CD4-positive, alpha-beta T cell treated with Interleukin-1 beta for 1 hour (primary cell): ENCODE results near the gene YBEY.
"Not testable (repeated sequence)": the region's sequence is repeated elsewhere in the genome, so short reads cannot be mapped to it uniquely, and the experiment has no call there.

Source experiments
- DNase-seq, 2 donors: peaks; one replicate each; pipeline ENCODE4 v3.0.0-alpha.2; 2020 to 2022

Gene YBEY

GRCh38 chr21:46285761-46286647 is at the start of gene YBEY:
Gene YBEY (plus strand): TSS chr21:46286342. CDS start chr21:46286914, 572 bp downstream.
- DNase-seq, result peak; percentile 82 to 85

GRCh38 chr21:46237474-46237873 is 48.7 kb upstream of the YBEY start:
- DNase-seq, result no peak

GRCh38 chr21:46239817-46240325 is 46.3 kb upstream of the YBEY start:
- no peak for DNase-seq

GRCh38 chr21:46241577-46241976 is 44.6 kb upstream of the YBEY start:
- DNase-seq, result not testable (repeated sequence)

- DNase-seq, result no peak
These were observed 42.8 kb upstream of the YBEY start for GRCh38 chr21:46243325-46243724.

- DNase-seq, result no peak
These were observed 42.2 kb upstream of the YBEY start for GRCh38 chr21:46243960-46244361.

- no peak for DNase-seq
These were observed 41.5 kb upstream of the YBEY start for GRCh38 chr21:46244602-46245001.

- DNase-seq, result no peak
These were observed 40.8 kb upstream of the YBEY start for GRCh38 chr21:46245213-46245915.

- DNase-seq, result no peak
These were observed 39.8 kb upstream of the YBEY start for GRCh38 chr21:46246345-46246744.

GRCh38 chr21:46247699-46248421 is 38.3 kb upstream of the YBEY start:
- DNase-seq, result no peak

- DNase-seq, result no peak
These were observed 37.7 kb upstream of the YBEY start for GRCh38 chr21:46248422-46248782.

- DNase-seq, result no peak
These were observed 37.3 kb upstream of the YBEY start for GRCh38 chr21:46248827-46249226.

- DNase-seq, result no peak
These were observed 35.9 kb upstream of the YBEY start for GRCh38 chr21:46250146-46250725.

GRCh38 chr21:46252840-46253239 is 33.3 kb upstream of the YBEY start:
- no peak for DNase-seq

- DNase-seq, result peak; percentile 63 to 64
These were observed 32.5 kb upstream of the YBEY start for GRCh38 chr21:46253610-46254124.

GRCh38 chr21:46254208-46254975 is 31.8 kb upstream of the YBEY start:
- DNase-seq, result no peak

GRCh38 chr21:46255166-46255565 is 31.0 kb upstream of the YBEY start:
- no peak for DNase-seq

GRCh38 chr21:46255758-46256337 is 30.3 kb upstream of the YBEY start:
- no peak for DNase-seq

- DNase-seq, result no peak
These were observed 29.6 kb upstream of the YBEY start for GRCh38 chr21:46256501-46256994.

- no peak for DNase-seq
These were observed 22.0 kb upstream of the YBEY start for GRCh38 chr21:46264046-46264689.

- no peak for DNase-seq
These were observed 21.4 kb upstream of the YBEY start for GRCh38 chr21:46264690-46265144.
